Transverse colon (tissue), 3 donors: ENCODE data around the gene LSM8.

Experiments used
- CTCF ChIP-seq, 5 experiments: fragments of 200-600 bp in 3 of 5; fragments of 450-650 bp in 2 of 5; sonication (generic) in 3 of 5; IDR thresholded peaks; 1 replicate in 2 of 5; 2 replicates in 3 of 5; pipeline ENCODE4 v1.5.1; 2016 to 2017; ENCODE audit warnings: antibody characterized with exemption in 5 of 5, inconsistent platforms in 3 of 5, mild to moderate bottlenecking in 2 of 5, moderate library complexity in 1 of 5
- EP300 ChIP-seq: sonication (generic); formaldehyde crosslinking; IDR thresholded peaks from one replicate; pipeline ENCODE4 v1.6.1; 2017; ENCODE audit warnings: antibody characterized with exemption, low read depth
- POLR2A ChIP-seq: fragments of 450-650 bp; IDR thresholded peaks from one replicate; pipeline ENCODE4 v1.6.1; 2016; ENCODE audit warnings: antibody characterized with exemption, mild to moderate bottlenecking, moderate library complexity

- TF ChIP-seq CTCF (IDR thresholded peaks at IDR 0.05) (no peak), POLR2A (no peak), EP300 (no peak)
These were observed 30.3 kb downstream of the LSM8 start for GRCh38 chr7:118214051-118214832.
